ENCODE results near the gene STUM. TPM values are rescaled to one million over a fixed set of nuclear protein-coding genes. Genes with fewer than 3 reads are reported as not detected.
"Not testable (repeated sequence)": the region's sequence is repeated elsewhere in the genome, so short reads cannot be mapped to it uniquely, and the experiment has no call there.

Gene STUM
- total RNA-seq, 6 donors from 2014 or later = under 0.01 to 0.98 (median 0.20) TPM; not detected in 1

GRCh38 chr1:226617109-226617508 lies 68.5 kb downstream of the STUM start:
- Histone ChIP-seq H3K27me3 (no peaks in the 10 kb centered on the region), H3K4me1 (no peaks in the 10 kb centered on the region), H3K9me3 (no peaks in the 10 kb centered on the region), H3K36me3 (no peaks in the 10 kb centered on the region), H3K4me3 (no peak overlapping the region), H3K27ac (no peak overlapping the region)
- ATAC-seq (ENCODE audit: low FRiP score in 2 of 2) (peak in 1 of 2 donors; percentile 6), DNase-seq (no peak)
- WGBS, 2 donors = 90 to 93% methylated on average over 8 of the region's 8 CpGs
- TF ChIP-seq, protein P1, sequence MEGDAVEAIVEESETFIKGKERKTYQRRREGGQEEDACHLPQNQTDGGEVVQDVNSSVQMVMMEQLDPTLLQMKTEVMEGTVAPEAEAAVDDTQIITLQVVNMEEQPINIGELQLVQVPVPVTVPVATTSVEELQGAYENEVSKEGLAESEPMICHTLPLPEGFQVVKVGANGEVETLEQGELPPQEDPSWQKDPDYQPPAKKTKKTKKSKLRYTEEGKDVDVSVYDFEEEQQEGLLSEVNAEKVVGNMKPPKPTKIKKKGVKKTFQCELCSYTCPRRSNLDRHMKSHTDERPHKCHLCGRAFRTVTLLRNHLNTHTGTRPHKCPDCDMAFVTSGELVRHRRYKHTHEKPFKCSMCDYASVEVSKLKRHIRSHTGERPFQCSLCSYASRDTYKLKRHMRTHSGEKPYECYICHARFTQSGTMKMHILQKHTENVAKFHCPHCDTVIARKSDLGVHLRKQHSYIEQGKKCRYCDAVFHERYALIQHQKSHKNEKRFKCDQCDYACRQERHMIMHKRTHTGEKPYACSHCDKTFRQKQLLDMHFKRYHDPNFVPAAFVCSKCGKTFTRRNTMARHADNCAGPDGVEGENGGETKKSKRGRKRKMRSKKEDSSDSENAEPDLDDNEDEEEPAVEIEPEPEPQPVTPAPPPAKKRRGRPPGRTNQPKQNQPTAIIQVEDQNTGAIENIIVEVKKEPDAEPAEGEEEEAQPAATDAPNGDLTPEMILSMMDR (IDR thresholded peaks at IDR 0.05) = no peak
- no peak for TF ChIP-seq POLR2A (IDR thresholded peaks at IDR 0.05)
- no peak for TF ChIP-seq EP300 (IDR thresholded peaks at IDR 0.05)
- TF ChIP-seq POLR2AphosphoS5 (IDR thresholded peaks at IDR 0.05) = no peak

- WGBS, 2 donors = 86 to 93% methylated on average over 1 of the region's 1 CpG
Measured at GRCh38 chr1:226617719-226618118, 69.2 kb downstream of the STUM start.

GRCh38 chr1:226618380-226618779 lies 69.8 kb downstream of the STUM start:
- Histone ChIP-seq H3K36me3 (no peaks in the 10 kb centered on the region), H3K27me3 (no peaks in the 10 kb centered on the region), H3K4me3 (no peak overlapping the region), H3K9me3 (no peaks in the 10 kb centered on the region), H3K27ac (no peak overlapping the region), H3K4me1 (no peaks in the 10 kb centered on the region)
- 75 to 88% methylated on average over 4 to 5 of the region's 5 CpGs for WGBS, 2 donors
- no peak for TF ChIP-seq EP300 (IDR thresholded peaks at IDR 0.05)
- TF ChIP-seq, protein P1 (IDR thresholded peaks at IDR 0.05) = no peak
- no peak for TF ChIP-seq POLR2AphosphoS5 (IDR thresholded peaks at IDR 0.05)
- TF ChIP-seq POLR2A (IDR thresholded peaks at IDR 0.05) = no peak
- DNase-seq = no peak
- no peak for ATAC-seq (ENCODE audit: low FRiP score in 2 of 2)

More at GRCh38 chr1:226617719-226618118, 69.2 kb downstream of the STUM start:
- H3K4me3 ChIP-seq; H3K4me1 ChIP-seq; H3K36me3 ChIP-seq; DNase-seq; H3K27ac ChIP-seq; H3K27me3 ChIP-seq; ATAC-seq (ENCODE audit: low FRiP score in 2 of 2); H3K9me3 ChIP-seq: not testable (repeated sequence)

DNA sequence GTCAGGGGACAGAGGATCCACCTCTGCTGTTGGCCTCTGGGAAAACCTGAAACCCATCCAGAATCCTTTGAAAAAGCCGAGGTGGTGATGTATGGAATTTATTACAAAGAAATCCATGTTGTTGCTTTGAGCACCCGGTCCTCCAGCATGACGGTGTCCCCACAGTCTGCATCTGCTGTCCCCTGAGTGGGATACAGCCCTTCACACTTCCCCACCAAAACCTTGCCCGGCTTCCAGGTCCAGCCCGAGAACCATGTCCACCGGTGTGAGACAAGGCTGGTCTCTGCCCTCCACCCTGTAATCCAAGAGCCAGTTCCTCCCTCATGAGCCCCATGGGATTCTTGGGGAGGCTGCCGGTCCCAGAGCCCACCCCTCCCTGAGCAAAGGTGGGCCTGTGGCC lies 70.5 kb downstream of the STUM start:
- no peaks in the 10 kb centered on the region for H3K4me1 ChIP-seq
- H3K27ac ChIP-seq = no peak overlapping the region
- TF ChIP-seq EP300 (IDR thresholded peaks at IDR 0.05) = no peak
- no peak for TF ChIP-seq POLR2AphosphoS5 (IDR thresholded peaks at IDR 0.05)
- no peak for TF ChIP-seq POLR2A (IDR thresholded peaks at IDR 0.05)
- TF ChIP-seq, protein P1 (IDR thresholded peaks at IDR 0.05) = no peak
- H3K4me3 ChIP-seq = no peak overlapping the region
- H3K9me3 ChIP-seq = no peaks in the 10 kb centered on the region
- ATAC-seq (ENCODE audit: low FRiP score in 2 of 2) (no peak), DNase-seq (no peak)
- no peaks in the 10 kb centered on the region for H3K27me3 ChIP-seq
- H3K36me3 ChIP-seq = no peaks in the 10 kb centered on the region
- WGBS, 2 donors = 80 to 96% methylated on average over 6 to 7 of the region's 7 CpGs

- no peaks in the 10 kb centered on the region for H3K9me3 ChIP-seq
- H3K4me1 ChIP-seq = peaks cover 6 to 9% (median 9%) of the 10 kb centered on the region in 4 donors
- no peaks in the 10 kb centered on the region for H3K36me3 ChIP-seq
- H3K27me3 ChIP-seq = no peaks in the 10 kb centered on the region
- ATAC-seq (ENCODE audit: low FRiP score in 2 of 2) = no peak
- DNase-seq = no peak
- no peak overlapping the region for H3K4me3 ChIP-seq
- no peak overlapping the region for H3K27ac ChIP-seq
- no peak for TF ChIP-seq POLR2AphosphoS5 (IDR thresholded peaks at IDR 0.05)
- TF ChIP-seq, protein P1 (IDR thresholded peaks at IDR 0.05) = no peak
- no peak for TF ChIP-seq POLR2A (IDR thresholded peaks at IDR 0.05)
- TF ChIP-seq EP300 (IDR thresholded peaks at IDR 0.05) = no peak
Measured at GRCh38 chr1:226622012-226622411, 73.4 kb downstream of the STUM start.

Measured in upper lobe of left lung (tissue), 6 donors.